ENCODE data around the gene ASH1L.

DNA sequence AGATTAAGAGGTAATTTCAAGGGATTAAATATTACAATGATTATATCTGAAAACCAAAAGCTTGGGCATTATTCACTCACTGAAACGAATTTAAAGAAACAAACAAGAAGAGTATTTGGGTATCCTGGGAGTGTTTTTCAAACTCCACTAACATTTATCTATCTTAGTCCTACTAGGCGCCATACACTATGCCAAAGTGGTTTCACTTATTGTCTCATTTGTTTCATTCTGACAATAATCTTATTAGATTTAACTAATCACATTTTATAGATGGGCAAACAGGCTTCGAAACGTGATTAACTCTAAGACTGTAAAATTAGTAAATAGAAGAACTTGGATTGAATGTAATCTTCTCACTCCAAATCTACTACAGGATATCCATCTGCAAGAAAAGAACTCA lies 25.4 kb downstream of the ASH1L start:
- TF ChIP-seq POLR2A (IDR thresholded peaks at IDR 0.05), result no peak
- TF ChIP-seq, protein P1, sequence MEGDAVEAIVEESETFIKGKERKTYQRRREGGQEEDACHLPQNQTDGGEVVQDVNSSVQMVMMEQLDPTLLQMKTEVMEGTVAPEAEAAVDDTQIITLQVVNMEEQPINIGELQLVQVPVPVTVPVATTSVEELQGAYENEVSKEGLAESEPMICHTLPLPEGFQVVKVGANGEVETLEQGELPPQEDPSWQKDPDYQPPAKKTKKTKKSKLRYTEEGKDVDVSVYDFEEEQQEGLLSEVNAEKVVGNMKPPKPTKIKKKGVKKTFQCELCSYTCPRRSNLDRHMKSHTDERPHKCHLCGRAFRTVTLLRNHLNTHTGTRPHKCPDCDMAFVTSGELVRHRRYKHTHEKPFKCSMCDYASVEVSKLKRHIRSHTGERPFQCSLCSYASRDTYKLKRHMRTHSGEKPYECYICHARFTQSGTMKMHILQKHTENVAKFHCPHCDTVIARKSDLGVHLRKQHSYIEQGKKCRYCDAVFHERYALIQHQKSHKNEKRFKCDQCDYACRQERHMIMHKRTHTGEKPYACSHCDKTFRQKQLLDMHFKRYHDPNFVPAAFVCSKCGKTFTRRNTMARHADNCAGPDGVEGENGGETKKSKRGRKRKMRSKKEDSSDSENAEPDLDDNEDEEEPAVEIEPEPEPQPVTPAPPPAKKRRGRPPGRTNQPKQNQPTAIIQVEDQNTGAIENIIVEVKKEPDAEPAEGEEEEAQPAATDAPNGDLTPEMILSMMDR (IDR thresholded peaks at IDR 0.05), result no peak
